Endothelial cell of umbilical vein (primary cell): ENCODE results near the gene LRRC73. TPM values are rescaled to one million over a fixed set of nuclear protein-coding genes. Genes with fewer than 3 reads are reported as not detected.
A peak's percentile ranks its signal among the peaks of the same experiment; 100 is the strongest.

Experiments used
- BruUV-seq: library from RNA; stranded (reverse); fragments of 400-500 nt; replicated peaks from 2 replicates; lab custom pipeline; 2021; lab: Mats Ljungman, UMichigan
- CTCF ChIA-PET: fragments of 300-600, 350-600 bp; sonication (Branson Sonifier 250); formaldehyde crosslinking; loops from one replicate; lab custom pipeline; 2021; ENCODE audit warnings: antibody characterized with exemption, inconsistent platforms; lab: Charles Lee
- POLR2A ChIA-PET: fragments of 300-600, 350-600 bp; sonication (Branson Sonifier 250); formaldehyde crosslinking; loops from one replicate; lab custom pipeline; 2021; ENCODE audit warnings: antibody characterized with exemption, inconsistent platforms; lab: Charles Lee
- DNase-seq: peaks from one replicate; pipeline ENCODE4 v3.0.0-alpha.2; 2011; ENCODE audit warnings: low read depth, low spot score
- FAIRE-seq: peaks from 2 replicates; lab custom pipeline; 2011; peaks lifted over from hg19 to GRCh38; lab: Jason Lieb, UNC
- H2AFZ ChIP-seq: 2 replicates; pipeline ENCODE4 v1.6.0; 2012; ENCODE audit warnings: low read depth, low read length, control low read depth, inconsistent platforms
- H3K27ac ChIP-seq: 2 replicates; pipeline ENCODE4 v1.5.1; 2011; ENCODE audit warnings: low read depth, mild to moderate bottlenecking, control low read depth, low read length, moderate library complexity; ENCODE audit not compliant: insufficient read depth
- H3K27me3 ChIP-seq, 2 experiments: 2 replicates each; pipeline versions ENCODE4 v1.6.0 to v1.6.1; 2011; ENCODE audit warnings: low read length in 2 of 2, mixed read lengths in 1 of 2; ENCODE audit not compliant: control insufficient read depth in 2 of 2, insufficient read depth in 2 of 2
- H3K36me3 ChIP-seq, 2 experiments: 2 replicates in 1 of 2; 3 replicates in 1 of 2; pipeline ENCODE4 v1.5.1; 2011; ENCODE audit warnings: low read length in 2 of 2, mild to moderate bottlenecking in 1 of 2, moderate library complexity in 1 of 2; ENCODE audit not compliant: control insufficient read depth in 2 of 2, insufficient read depth in 2 of 2; ENCODE audit errors: extremely low read depth in 1 of 2
- H3K4me1 ChIP-seq: 3 replicates; pipeline ENCODE4 v1.5.1; 2011; ENCODE audit warnings: mild to moderate bottlenecking, low read length; ENCODE audit not compliant: control insufficient read depth, insufficient read depth; ENCODE audit errors: extremely low read depth
- H3K4me2 ChIP-seq: 2 replicates; pipeline ENCODE4 v1.6.1; 2011; ENCODE audit warnings: low read length, control low read depth, mixed read lengths; ENCODE audit not compliant: insufficient read depth
- H3K4me3 ChIP-seq, 3 experiments: fragments of 200-600 bp in 1 of 3; sonication (generic), shearing (Covaris generic) in 1 of 3; replicated peaks in 1 of 3; 2 replicates each; pipeline ENCODE4 v1.5.1; 2011 to 2016; ENCODE audit warnings: control low read depth in 3 of 3, low read length in 3 of 3, mild to moderate bottlenecking in 2 of 3, inconsistent platforms in 1 of 3, low read depth in 1 of 3, moderate library complexity in 1 of 3; ENCODE audit not compliant: insufficient read depth in 1 of 3
- H3K79me2 ChIP-seq: 2 replicates; pipeline ENCODE4 v1.6.0; 2012; ENCODE audit warnings: low read length, inconsistent platforms; ENCODE audit not compliant: control insufficient read depth, insufficient read depth
- H3K9ac ChIP-seq: replicated peaks from 2 replicates; pipeline ENCODE3; 2011; ENCODE audit warnings: low read length, control low read depth; ENCODE audit not compliant: insufficient read depth; ENCODE audit errors: extremely low read depth
- H3K9me1 ChIP-seq: replicated peaks from 3 replicates; pipeline ENCODE4 v1.6.0; 2011; ENCODE audit warnings: mild to moderate bottlenecking, low read length; ENCODE audit not compliant: control insufficient read depth, insufficient read depth; ENCODE audit errors: extremely low read depth
- H3K9me3 ChIP-seq: replicated peaks from 2 replicates; pipeline ENCODE4 v1.5.1; 2012; ENCODE audit warnings: low read length, inconsistent platforms; ENCODE audit not compliant: control insufficient read depth, insufficient read depth
- H4K20me1 ChIP-seq: replicated peaks from 2 replicates; pipeline ENCODE3; 2011; ENCODE audit warnings: mild to moderate bottlenecking, low read length; ENCODE audit not compliant: control insufficient read depth, insufficient read depth; ENCODE audit errors: extremely low read depth
- FOS ChIP-seq: IDR thresholded peaks from 2 replicates; pipeline ENCODE4 v1.6.1; 2011; ENCODE audit warnings: mild to moderate bottlenecking, low read length, moderate library complexity, borderline replicate concordance; ENCODE audit not compliant: insufficient read depth
- GATA2 ChIP-seq: IDR thresholded peaks from 2 replicates; pipeline ENCODE4 v1.7.0; 2011; ENCODE audit warnings: low read depth, mild to moderate bottlenecking, moderate library complexity, mixed read lengths, low read length; ENCODE audit not compliant: insufficient read length, insufficient read depth
- JUN ChIP-seq: IDR thresholded peaks from 2 replicates; pipeline ENCODE4 v1.6.1; 2011; ENCODE audit warnings: borderline replicate concordance, low read depth; ENCODE audit not compliant: insufficient read length, insufficient read depth
- POLR2AphosphoS5 ChIP-seq: IDR thresholded peaks from 2 replicates; pipeline ENCODE4 v1.6.1; 2012; ENCODE audit warnings: low read depth, mild to moderate bottlenecking, control low read depth, low read length, moderate library complexity; ENCODE audit not compliant: insufficient read depth
- dilution Hi-C: fragments of 300-500 bp; cut with MboI; formaldehyde crosslinking; loops from one replicate; pipeline ENCODE4 v1.15.0; 2019; ENCODE audit warnings: low sequenced_read_pairs; ENCODE audit not compliant: extremely low pct_ligation_motif_present
- intact Hi-C: fragments of 100-400 bp; cut with micrococcal nuclease; formaldehyde crosslinking; loops from one replicate; pipeline ENCODE4 v1.10.0; 2022
- polyA plus RNA-seq, 4 experiments: library from polyadenylated mRNA; depleted of rRNA in 3 of 4; stranded (reverse) in 3 of 4; unstranded in 1 of 4; fragments of >200 nt; gene quantifications; 2 replicates each; pipeline versions ENCODE4 v1.2.1 to v1.2.3, GENCODE V29; 2011 to 2012; ENCODE audit warnings: missing spikeins in 1 of 4
- total RNA-seq: library from RNA; stranded (reverse); gene quantifications from 2 replicates; pipeline ENCODE4 v1.2.3, GENCODE V29; 2021

Gene LRRC73
- total and polyA plus RNA-seq, 2 donors (not counting 3 experiments of a cell fraction or from before 2014, with no cell fraction given), result 0.11 to 0.58 TPM

DNA sequence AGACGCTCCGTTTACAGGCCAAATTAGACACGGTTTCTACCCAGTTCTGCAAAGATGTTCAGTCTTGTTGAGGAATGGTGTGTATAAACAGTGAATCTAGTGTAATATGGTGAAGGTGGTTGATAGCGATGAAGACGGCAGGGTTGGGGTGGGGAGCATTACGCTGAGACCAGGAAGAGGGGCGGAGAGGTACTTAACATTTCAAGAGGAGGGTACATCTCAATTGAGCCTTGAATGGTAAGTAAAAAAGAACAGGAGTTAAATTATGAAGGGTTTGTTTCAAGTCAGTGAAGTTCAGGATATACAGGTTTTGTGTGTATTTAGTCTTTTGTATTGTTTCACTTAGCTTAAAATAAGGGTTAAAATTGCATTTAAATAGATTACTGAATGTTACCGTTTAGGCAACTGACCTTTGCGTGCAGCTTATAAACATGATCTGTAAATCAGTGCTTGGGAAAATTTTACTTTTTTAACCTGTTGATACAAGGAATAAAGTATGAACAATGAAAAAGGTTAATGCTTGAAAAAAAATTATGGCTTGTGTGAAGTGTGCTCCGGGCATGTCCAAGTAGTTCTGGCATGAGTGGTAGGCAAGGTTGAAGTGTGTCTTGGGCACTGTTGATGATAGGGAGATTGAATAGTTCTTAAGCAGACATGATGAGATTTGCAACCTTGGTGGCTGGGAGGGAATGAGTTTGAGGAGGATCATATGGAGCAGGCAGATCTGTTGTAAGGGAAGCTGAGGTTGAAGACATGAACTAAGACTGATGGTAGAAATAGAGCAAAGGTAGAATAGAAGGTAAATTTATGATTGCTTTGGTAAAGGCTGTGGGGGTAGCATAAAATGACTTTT, 7.6 kb upstream of the LRRC73 start:
- H3K4me1 ChIP-seq, result peaks cover 17% of the 10 kb centered on the region
- ChIA-PET CTCF (interaction anchor here (0.9 to 1.8 kb wide), 4 partner anchors 11 to 374 kb away, joined by 3 to 9 read pairs (median 4); no protein-coding TSS in a partner anchor), POLR2A (interaction anchor here (0.6 kb wide), 1 partner anchor 40 kb away, joined by 5 read pairs; the partner anchor contains the start of gene TJAP1)
- TF ChIP-seq FOS (no peak), GATA2 (no peak), JUN (no peak), POLR2AphosphoS5 (no peak)
- H3K9me3 ChIP-seq, result no peaks in the 10 kb centered on the region
- FAIRE-seq, result no peak
- no peaks in the 10 kb centered on the region for H4K20me1 ChIP-seq
- no peaks in the 10 kb centered on the region for H3K9me1 ChIP-seq
- peak; percentile 38 for DNase-seq
- no TSS peak for BruUV-seq
- H3K79me2 ChIP-seq, result peaks cover 44% of the 10 kb centered on the region
- H2AFZ ChIP-seq, result peak overlapping the region; percentile 42
- intact Hi-C loops (loop anchor here (2.0 kb wide), 1 partner anchor 57 kb away; no protein-coding TSS in a partner anchor), dilution Hi-C loops (no loop called here)
- peaks cover 7 to 43% of the 10 kb centered on the region in 2 experiments for H3K36me3 ChIP-seq
- H3K27me3 ChIP-seq, result no peaks in the 10 kb centered on the region
- peak overlapping the region; percentile 31 for H3K27ac ChIP-seq
- peak overlapping the region; percentile 94 for H3K4me2 ChIP-seq
- H3K4me3 ChIP-seq, result peak overlapping the region; percentile 81 to 94 (median 87)
- H3K9ac ChIP-seq, result peak overlapping the region; percentile 87
